Measurements from ENCODE around the gene SETD1A.
"Not testable (repeated sequence)": the region's sequence is repeated elsewhere in the genome, so short reads cannot be mapped to it uniquely, and the experiment has no call there.

- not testable (repeated sequence) for TF ChIP-seq CTCF (IDR thresholded peaks at IDR 0.05; ENCODE audit: control extremely low read depth in 1 of 3, insufficient read depth in 1 of 3, low read depth in 1 of 3, low read length in 3 of 3); SIN3A (conservative IDR thresholded peaks at IDR 0.05 in 1 of 2, IDR thresholded peaks at IDR 0.05 in 1 of 2; ENCODE audit: low read depth in 1 of 2, low read length in 2 of 2); PHF8 (conservative IDR thresholded peaks at IDR 0.05; ENCODE audit: low read depth, low read length); POLR2A (IDR thresholded peaks at IDR 0.05; ENCODE audit: control extremely low read depth in 1 of 2, low read depth in 2 of 2, low read length in 2 of 2); SP2 (IDR thresholded peaks at IDR 0.05; ENCODE audit: low read length)
Measured at GRCh38 chr16:30939571-30939970, 18.0 kb upstream of the SETD1A start.

All from H1 (cell line).